GM18505 (cell line): ENCODE results near the gene SLC16A5.
A peak's percentile ranks its signal among the peaks of the same experiment; 100 is the strongest.

Experiments
- ATAC-seq: cut with Tn5 transposase; IDR thresholded peaks from one replicate; pipeline ENCODE4 v1.9.1; 2021; ENCODE audit not compliant: unreplicated experiment
- POLR2A ChIP-seq: IDR thresholded peaks from 4 replicates; pipeline ENCODE4 v1.6.1; 2011; ENCODE audit warnings: borderline replicate concordance; ENCODE audit not compliant: insufficient read depth, insufficient read length; ENCODE audit errors: extremely low read depth

SLC16A5 gene

GRCh38 chr17:75073618-75074047 is 14.1 kb upstream of the SLC16A5 start:
- TF ChIP-seq POLR2A = no peak
- ATAC-seq = no peak

- TF ChIP-seq POLR2A = no peak
- no peak for ATAC-seq
Measured at GRCh38 chr17:75074532-75074931, 13.2 kb upstream of the SLC16A5 start.

- no peak for ATAC-seq
- no peak for TF ChIP-seq POLR2A
Measured at GRCh38 chr17:75075597-75076336, 12.0 kb upstream of the SLC16A5 start.

- TF ChIP-seq POLR2A = no peak
- ATAC-seq = no peak
Measured at GRCh38 chr17:75077072-75077495, 10.7 kb upstream of the SLC16A5 start.

- TF ChIP-seq POLR2A = peak; percentile 68
- ATAC-seq = no peak
Measured at GRCh38 chr17:75077496-75078283, 10.1 kb upstream of the SLC16A5 start.

- ATAC-seq = no peak
- no peak for TF ChIP-seq POLR2A
Measured at GRCh38 chr17:75078284-75079022, 9.3 kb upstream of the SLC16A5 start.

- no peak for ATAC-seq
- no peak for TF ChIP-seq POLR2A
Measured at GRCh38 chr17:75079023-75079373, 8.8 kb upstream of the SLC16A5 start.

- ATAC-seq = no peak
- TF ChIP-seq POLR2A = no peak
Measured at GRCh38 chr17:75081611-75082540, 5.9 kb upstream of the SLC16A5 start.

GRCh38 chr17:75082683-75083082 is 5.1 kb upstream of the SLC16A5 start:
- no peak for TF ChIP-seq POLR2A
- no peak for ATAC-seq

GRCh38 chr17:75084039-75084660 is 3.6 kb upstream of the SLC16A5 start:
- ATAC-seq = no peak
- no peak for TF ChIP-seq POLR2A

GRCh38 chr17:75086496-75087181 is 1.1 kb upstream of the SLC16A5 start:
- no peak for ATAC-seq
- no peak for TF ChIP-seq POLR2A

- no peak for TF ChIP-seq POLR2A
- no peak for ATAC-seq
Measured at GRCh38 chr17:75087182-75087557, 584 bp upstream of the SLC16A5 start.
